ENCODE measurements around the gene GSN. TPM values are rescaled to one million over a fixed set of nuclear protein-coding genes. Genes with fewer than 3 reads are reported as not detected.

Gene GSN
- total RNA-seq, result 354 and 385 TPM in 2 replicates

GRCh38 chr9:121267689-121268597 lies at the start of gene GSN:
Gene GSN, plus strand, starts transcription at chr9:121268162. Its CDS starts 33,810 bp downstream, at chr9:121301972.

GRCh38 chr9:121369595-121370265 lies 101.8 kb downstream of the GSN start, which contains the start of gene STOM:
Gene STOM, minus strand, starts transcription at chr9:121370250. Its CDS starts 63 bp downstream, at chr9:121370187.

Other genes starting within 250 kb of the GSN start
- 2.6 and 3.0 TPM in 2 replicates for gene C5, start 217.9 kb upstream of the GSN start, total RNA-seq
- gene CNTRL, start 193.2 kb upstream of the GSN start, total RNA-seq, result 7.8 and 8.9 TPM in 2 replicates
- gene RAB14, start 66.3 kb upstream of the GSN start, total RNA-seq, result 17.0 and 21.4 TPM in 2 replicates
- 97.4 and 117 TPM in 2 replicates for gene STOM, start 102.1 kb downstream of the GSN start, total RNA-seq
- gene GGTA1, start 231.7 kb downstream of the GSN start, total RNA-seq, result not detected in 2 replicates